ENCODE data around the gene BLCAP.

GRCh38 chr20:37494796-37495195, 32.9 kb downstream of the BLCAP start:
- TF ChIP-seq POLR2AphosphoS5 (IDR thresholded peaks at IDR 0.05) (no peak), POLR2A (IDR thresholded peaks at IDR 0.05) (no peak)

Data from breast epithelium (tissue), 3 donors.